Right lobe of liver (tissue), 4 donors: Measurements from ENCODE around the gene RNU6-8.

ENCODE experiments used
- CTCF ChIP-seq, 4 donors: fragments of 200-600 bp in 3 of 4; fragments of 450-650 bp in 1 of 4; IDR thresholded peaks; one replicate each; pipeline versions ENCODE4 v1.5.1 to v1.8.0; 2016 to 2022; ENCODE audit warnings: antibody characterized with exemption in 4 of 4, mild to moderate bottlenecking in 2 of 4
- POLR2A ChIP-seq: fragments of 450-650 bp; IDR thresholded peaks from one replicate; pipeline ENCODE4 v1.6.1; 2017; ENCODE audit warnings: antibody characterized with exemption, mild to moderate bottlenecking
- donor health status: DM: no; HTN: no; CAD: no.
- donor health status: DM: no; HTN: no; CAD: no.
- donor health status: DM: no; HTN: yes; CAD: no.

DNA sequence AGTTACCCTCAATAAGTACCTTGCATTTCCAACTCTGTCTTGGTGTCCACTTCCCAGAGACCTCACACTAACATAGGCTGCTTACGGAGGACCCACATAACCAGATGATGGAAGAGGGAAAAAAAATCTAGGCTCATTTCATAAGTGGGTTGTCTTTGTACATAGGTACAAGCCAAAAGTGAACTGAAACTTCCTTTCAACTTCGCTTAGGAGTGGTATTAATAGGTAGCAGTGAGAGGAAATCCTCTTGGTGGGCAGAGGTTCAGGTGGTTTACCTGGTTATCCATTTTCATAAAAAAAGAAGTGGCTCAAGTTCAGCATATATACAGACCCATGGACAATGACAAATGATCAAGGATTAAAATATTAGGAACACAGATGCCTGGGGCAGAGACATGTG lies 37.0 kb downstream of the RNU6-8 start:
- TF ChIP-seq POLR2A (no peak), CTCF (IDR thresholded peaks at IDR 0.05) (no peak)
